ENCODE data around the gene ATP8A1.

The ATP8A1 gene

GRCh38 chr4:42646013-42646784 lies 10.7 kb downstream of the ATP8A1 start:
- Histone ChIP-seq H3K27me3 (ENCODE audit: insufficient read depth, low read length, poor library complexity) (no peaks in the 10 kb centered on the region), H3K79me2 (ENCODE audit: insufficient read depth, low read length) (0 out of 2 replicates have a peak, but pooled peaks cover 2% of the 10 kb centered on the region), H3K36me3 (ENCODE audit: insufficient read depth, low read length) (no peaks in the 10 kb centered on the region), H2AFZ (ENCODE audit: low read depth, low read length) (no peak overlapping the region), H3K4me1 (ENCODE audit: insufficient read depth, low read length) (no peaks in the 10 kb centered on the region), H3K4me2 (ENCODE audit: insufficient read depth, low read length) (no peak overlapping the region), H4K20me1 (ENCODE audit: insufficient read depth, low read length) (no peaks in the 10 kb centered on the region), H3K4me3 (ENCODE audit: low read depth in 1 of 2, low read length in 2 of 2) (no peak overlapping the region), H3K27ac (ENCODE audit: low read length) (no peak overlapping the region), H3K9me3 (ENCODE audit: insufficient read depth, low read length, severe bottlenecking) (no peaks in the 10 kb centered on the region), H3K9ac (ENCODE audit: low read depth, low read length) (no peak overlapping the region)
- no peak for TF ChIP-seq EZH2 (IDR thresholded peaks at IDR 0.05; ENCODE audit: borderline replicate concordance, low read depth, low read length, severe bottlenecking)
- TF ChIP-seq CTCF (IDR thresholded peaks at IDR 0.05; ENCODE audit: borderline replicate concordance, extremely low read depth, low read length, poor library complexity, severe bottlenecking) = no peak
- DNase-seq = no peak
- no peak for ATAC-seq (ENCODE audit: insufficient read depth, low read depth)

DNA sequence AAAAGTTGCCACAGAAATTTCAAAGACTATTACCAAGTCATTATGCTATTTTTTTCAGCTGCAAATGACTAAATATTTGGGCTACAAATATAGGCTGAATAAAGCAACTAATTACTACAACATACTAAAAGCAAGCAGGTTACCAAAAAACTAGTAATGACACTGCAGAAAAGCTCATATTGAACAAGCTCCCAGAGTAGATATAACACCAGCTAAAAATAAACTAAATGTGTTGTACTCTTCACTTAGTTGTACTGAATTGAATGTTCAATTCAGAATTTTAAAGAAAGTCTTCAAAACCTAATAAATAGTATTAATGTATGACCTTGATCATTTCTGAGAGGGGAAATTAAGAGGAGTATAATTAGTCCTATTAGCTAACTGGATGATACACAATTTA lies 12.0 kb downstream of the ATP8A1 start:
- no peak overlapping the region for H2AFZ ChIP-seq (ENCODE audit: low read depth, low read length)
- H3K27ac ChIP-seq (ENCODE audit: low read length) = no peak overlapping the region
- H4K20me1 ChIP-seq (ENCODE audit: insufficient read depth, low read length) = no peaks in the 10 kb centered on the region
- H3K9ac ChIP-seq (ENCODE audit: low read depth, low read length) = no peak overlapping the region
- TF ChIP-seq CTCF (IDR thresholded peaks at IDR 0.05; ENCODE audit: borderline replicate concordance, extremely low read depth, low read length, poor library complexity, severe bottlenecking) = no peak
- TF ChIP-seq EZH2 (IDR thresholded peaks at IDR 0.05; ENCODE audit: borderline replicate concordance, low read depth, low read length, severe bottlenecking) = no peak
- H3K27me3 ChIP-seq (ENCODE audit: insufficient read depth, low read length, poor library complexity) = no peaks in the 10 kb centered on the region
- H3K4me2 ChIP-seq (ENCODE audit: insufficient read depth, low read length) = no peak overlapping the region
- 0 out of 2 replicates have a peak, but pooled peaks cover 3% of the 10 kb centered on the region for H3K79me2 ChIP-seq (ENCODE audit: insufficient read depth, low read length)
- no peaks in the 10 kb centered on the region for H3K9me3 ChIP-seq (ENCODE audit: insufficient read depth, low read length, severe bottlenecking)
- no peak for ATAC-seq (ENCODE audit: insufficient read depth, low read depth)
- no peak for DNase-seq
- H3K4me1 ChIP-seq (ENCODE audit: insufficient read depth, low read length) = no peaks in the 10 kb centered on the region
- H3K36me3 ChIP-seq (ENCODE audit: insufficient read depth, low read length) = no peaks in the 10 kb centered on the region
- no peak overlapping the region for H3K4me3 ChIP-seq (ENCODE audit: low read depth in 1 of 2, low read length in 2 of 2)

DNA sequence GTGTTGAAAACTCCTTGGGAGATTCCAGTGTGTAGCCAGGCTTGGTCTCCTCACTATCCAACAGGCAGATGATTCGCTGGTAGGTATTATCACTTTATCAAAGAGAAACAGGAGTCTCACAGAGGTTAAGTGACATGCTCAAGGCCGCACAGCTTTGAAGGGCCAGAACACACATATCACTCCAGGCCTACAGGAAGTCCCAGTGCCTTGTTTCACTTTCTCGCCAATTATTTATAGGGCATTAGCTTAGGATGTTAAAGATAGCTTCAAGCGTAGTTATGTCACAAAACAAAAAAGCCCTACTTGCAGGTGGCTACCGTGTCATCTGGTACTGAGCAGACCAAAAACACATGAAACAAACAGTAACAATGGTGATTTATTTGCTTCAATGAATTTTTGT lies 13.2 kb downstream of the ATP8A1 start:
- no peak overlapping the region for H3K9ac ChIP-seq (ENCODE audit: low read depth, low read length)
- 0 out of 2 replicates have a peak, but pooled peaks cover 3% of the 10 kb centered on the region for H3K79me2 ChIP-seq (ENCODE audit: insufficient read depth, low read length)
- DNase-seq (no peak), ATAC-seq (ENCODE audit: insufficient read depth, low read depth) (no peak)
- TF ChIP-seq EZH2 (IDR thresholded peaks at IDR 0.05; ENCODE audit: borderline replicate concordance, low read depth, low read length, severe bottlenecking) = no peak
- no peak for TF ChIP-seq CTCF (IDR thresholded peaks at IDR 0.05; ENCODE audit: borderline replicate concordance, extremely low read depth, low read length, poor library complexity, severe bottlenecking)
- no peak overlapping the region for H2AFZ ChIP-seq (ENCODE audit: low read depth, low read length)
- no peak overlapping the region for H3K27ac ChIP-seq (ENCODE audit: low read length)
- no peaks in the 10 kb centered on the region for H4K20me1 ChIP-seq (ENCODE audit: insufficient read depth, low read length)
- H3K36me3 ChIP-seq (ENCODE audit: insufficient read depth, low read length) = no peaks in the 10 kb centered on the region
- H3K4me3 ChIP-seq (ENCODE audit: low read depth in 1 of 2, low read length in 2 of 2) = no peak overlapping the region
- no peaks in the 10 kb centered on the region for H3K27me3 ChIP-seq (ENCODE audit: insufficient read depth, low read length, poor library complexity)
- no peaks in the 10 kb centered on the region for H3K4me1 ChIP-seq (ENCODE audit: insufficient read depth, low read length)
- no peaks in the 10 kb centered on the region for H3K9me3 ChIP-seq (ENCODE audit: insufficient read depth, low read length, severe bottlenecking)
- H3K4me2 ChIP-seq (ENCODE audit: insufficient read depth, low read length) = no peak overlapping the region
